Measurements from ENCODE around the gene ATP5PD.
"Not testable (repeated sequence)": the region's sequence is repeated elsewhere in the genome, so short reads cannot be mapped to it uniquely, and the experiment has no call there.

Gene ATP5PD

GRCh38 chr17:75048249-75048878 lies 1.6 kb upstream of the ATP5PD start:
- peak; percentile 27 for DNase-seq

- DNase-seq: no peak
Observed at GRCh38 chr17:75047398-75048098, 779 bp upstream of the ATP5PD start.

- DNase-seq: not testable (repeated sequence)
Observed at GRCh38 chr17:75045946-75046406, 793 bp downstream of the ATP5PD start.

GRCh38 chr17:75044716-75045115 lies 2.1 kb downstream of the ATP5PD start:
- DNase-seq: no peak

GRCh38 chr17:75043789-75044188 lies 3.0 kb downstream of the ATP5PD start:
- DNase-seq: not testable (repeated sequence)

- DNase-seq: no peak
Observed at GRCh38 chr17:75041656-75042280, 5.0 kb downstream of the ATP5PD start.

GRCh38 chr17:75039238-75039637 lies 7.5 kb downstream of the ATP5PD start:
- DNase-seq: no peak

- no peak for DNase-seq
Observed at GRCh38 chr17:75036643-75037268, 10.0 kb downstream of the ATP5PD start.

- peak; percentile 71 for DNase-seq
Observed at GRCh38 chr17:75034236-75034908, 12.4 kb downstream of the ATP5PD start.

- DNase-seq: peak; percentile 86
Observed at GRCh38 chr17:75033346-75034235, 13.2 kb downstream of the ATP5PD start.

GRCh38 chr17:75032720-75033280 lies 14.0 kb downstream of the ATP5PD start:
- DNase-seq: peak; percentile 47

GRCh38 chr17:75031972-75032719 lies 14.6 kb downstream of the ATP5PD start:
- peak; percentile 85 for DNase-seq

GRCh38 chr17:75030161-75030560 lies 16.6 kb downstream of the ATP5PD start:
- no peak for DNase-seq

GRCh38 chr17:75026650-75027049 lies 20.1 kb downstream of the ATP5PD start:
- DNase-seq: not testable (repeated sequence)

GRCh38 chr17:75025398-75025734 lies 21.4 kb downstream of the ATP5PD start:
- not testable (repeated sequence) for DNase-seq

- no peak for DNase-seq
Observed at GRCh38 chr17:75024686-75025397, 21.9 kb downstream of the ATP5PD start.

- DNase-seq: no peak
Observed at GRCh38 chr17:75020331-75021110, 26.2 kb downstream of the ATP5PD start.

GRCh38 chr17:75019710-75020109 lies 27.1 kb downstream of the ATP5PD start:
- DNase-seq: no peak

GRCh38 chr17:75019146-75019545 lies 27.6 kb downstream of the ATP5PD start:
- DNase-seq: no peak

All from NCI-H446 treated with DMSO at 0.1 percent for 48 hours (cell line).